Measurements from ENCODE around the gene FOXA2. TPM values are rescaled to one million over a fixed set of nuclear protein-coding genes. Genes with fewer than 3 reads are reported as not detected.

Gene FOXA2
- total RNA-seq, 1 experiment from 2014 or later = 43.6 TPM

GRCh38 chr20:22581437-22582385, 2.7 kb downstream of the FOXA2 start:
- Mint-ChIP-seq H3K4me1 (ENCODE audit: low read depth, unreplicated experiment) (peaks cover 22% of the 10 kb centered on the region), H3K27ac (ENCODE audit: unreplicated experiment) (no peak overlapping the region), H3K9me3 (ENCODE audit: unreplicated experiment) (no peaks in the 10 kb centered on the region), H3K4me3 (ENCODE audit: unreplicated experiment) (peak overlapping the region; percentile 87), H3K36me3 (ENCODE audit: insufficient read depth, unreplicated experiment) (peaks cover 62% of the 10 kb centered on the region), H3K27me3 (ENCODE audit: insufficient read depth, unreplicated experiment) (no peaks in the 10 kb centered on the region)
- no peak for TF ChIP-seq CTCF (IDR thresholded peaks at IDR 0.05; ENCODE audit: insufficient read depth in 1 of 2, low read depth in 1 of 2, low read length in 1 of 2, severe bottlenecking in 1 of 2, unreplicated experiment in 1 of 2)
- no peaks in the 10 kb centered on the region for H3K27me3 ChIP-seq (replicated peaks; ENCODE audit: control insufficient read depth, insufficient read depth, low read length)
- peaks cover 2% of the 10 kb centered on the region for H3K36me3 ChIP-seq (ENCODE audit: control insufficient read depth, insufficient read depth, low read length)
- intact Hi-C loops (cut with micrococcal nuclease; ENCODE audit: unreplicated experiment) = loop anchor here (5.0 to 10.0 kb wide), 2 partner anchors 109 to 773 kb away; partner anchors contain the start of gene NXT1
- H3K9me3 ChIP-seq = no peaks in the 10 kb centered on the region
- ChIA-PET CTCF (no interaction called here), POLR2A (no interaction called here)
- TSS peak; percentile 55 for BruUV-seq (replicated peaks)
- H3K4me1 ChIP-seq = peaks cover 18% of the 10 kb centered on the region
- no peak overlapping the region for H3K4me3 ChIP-seq (ENCODE audit: low read depth, low read length)
- DNase-seq = no peak

GRCh38 chr20:22579711-22580697, 4.4 kb downstream of the FOXA2 start:
- Histone ChIP-seq H3K4me3 (ENCODE audit: low read depth, low read length) (no peak overlapping the region), H3K36me3 (ENCODE audit: control insufficient read depth, insufficient read depth, low read length) (peaks cover 2% of the 10 kb centered on the region), H3K4me1 (peaks cover 21% of the 10 kb centered on the region), H3K27me3 (replicated peaks; ENCODE audit: control insufficient read depth, insufficient read depth, low read length) (no peaks in the 10 kb centered on the region), H3K9me3 (no peaks in the 10 kb centered on the region)
- no peaks in the 10 kb centered on the region for H3K9me3 Mint-ChIP-seq (ENCODE audit: unreplicated experiment)
- POLR2A ChIA-PET = no interaction called here
- BruUV-seq (replicated peaks) = no TSS peak
- peak overlapping the region; percentile 81 for H3K27ac Mint-ChIP-seq (ENCODE audit: unreplicated experiment)
- TF ChIP-seq CTCF (IDR thresholded peaks at IDR 0.05; ENCODE audit: insufficient read depth in 1 of 2, low read depth in 1 of 2, low read length in 1 of 2, severe bottlenecking in 1 of 2, unreplicated experiment in 1 of 2) = no peak
- H3K27me3 Mint-ChIP-seq (ENCODE audit: insufficient read depth, unreplicated experiment) = no peaks in the 10 kb centered on the region
- intact Hi-C loops (cut with micrococcal nuclease; ENCODE audit: unreplicated experiment) = loop anchor here (5.0 to 10.0 kb wide), 2 partner anchors 108 to 775 kb away; partner anchors contain the start of gene NXT1
- H3K4me3 Mint-ChIP-seq (ENCODE audit: unreplicated experiment) = peak overlapping the region; percentile 29
- H3K36me3 Mint-ChIP-seq (ENCODE audit: insufficient read depth, unreplicated experiment) = peaks cover 58% of the 10 kb centered on the region
- CTCF ChIA-PET = no interaction called here
- peak in 1 of 2 experiments; percentile 13 for DNase-seq
- H3K4me1 Mint-ChIP-seq (ENCODE audit: low read depth, unreplicated experiment) = peaks cover 27% of the 10 kb centered on the region

GRCh38 chr20:22579119-22579427, 5.3 kb downstream of the FOXA2 start:
- intact Hi-C loops (cut with micrococcal nuclease; ENCODE audit: unreplicated experiment) = no loop called here
- no peaks in the 10 kb centered on the region for H3K9me3 Mint-ChIP-seq (ENCODE audit: unreplicated experiment)
- H3K4me1 ChIP-seq = peaks cover 28% of the 10 kb centered on the region
- H3K4me3 ChIP-seq (ENCODE audit: low read depth, low read length) = no peak overlapping the region
- ChIA-PET POLR2A (interaction anchor here (1.4 kb wide), 2 partner anchors 55 to 67 kb away, joined by 9 to 14 read pairs; no protein-coding TSS in a partner anchor), CTCF (no interaction called here)
- H3K27me3 ChIP-seq (replicated peaks; ENCODE audit: control insufficient read depth, insufficient read depth, low read length) = no peaks in the 10 kb centered on the region
- H3K27ac Mint-ChIP-seq (ENCODE audit: unreplicated experiment) = peak overlapping the region; percentile 90
- no peak for DNase-seq
- TF ChIP-seq CTCF (IDR thresholded peaks at IDR 0.05; ENCODE audit: insufficient read depth in 1 of 2, low read depth in 1 of 2, low read length in 1 of 2, severe bottlenecking in 1 of 2, unreplicated experiment in 1 of 2) = no peak
- peaks cover 33% of the 10 kb centered on the region for H3K4me1 Mint-ChIP-seq (ENCODE audit: low read depth, unreplicated experiment)
- BruUV-seq (replicated peaks) = no TSS peak
- no peaks in the 10 kb centered on the region for H3K9me3 ChIP-seq
- no peaks in the 10 kb centered on the region for H3K27me3 Mint-ChIP-seq (ENCODE audit: insufficient read depth, unreplicated experiment)
- peaks cover 53% of the 10 kb centered on the region for H3K36me3 Mint-ChIP-seq (ENCODE audit: insufficient read depth, unreplicated experiment)
- H3K36me3 ChIP-seq (ENCODE audit: control insufficient read depth, insufficient read depth, low read length) = peaks cover 2% of the 10 kb centered on the region
- H3K4me3 Mint-ChIP-seq (ENCODE audit: unreplicated experiment) = peak overlapping the region; percentile 78

Measured in Caco-2 (cell line).